GM19025 (cell line): ENCODE results near the gene MYH7B.

Experiments
- ATAC-seq: cut with Tn5 transposase; IDR thresholded peaks from one replicate; pipeline ENCODE4 v1.9.1; 2021; ENCODE audit warnings: mild to moderate bottlenecking, low read depth, moderate library complexity; ENCODE audit not compliant: unreplicated experiment

The MYH7B gene

DNA sequence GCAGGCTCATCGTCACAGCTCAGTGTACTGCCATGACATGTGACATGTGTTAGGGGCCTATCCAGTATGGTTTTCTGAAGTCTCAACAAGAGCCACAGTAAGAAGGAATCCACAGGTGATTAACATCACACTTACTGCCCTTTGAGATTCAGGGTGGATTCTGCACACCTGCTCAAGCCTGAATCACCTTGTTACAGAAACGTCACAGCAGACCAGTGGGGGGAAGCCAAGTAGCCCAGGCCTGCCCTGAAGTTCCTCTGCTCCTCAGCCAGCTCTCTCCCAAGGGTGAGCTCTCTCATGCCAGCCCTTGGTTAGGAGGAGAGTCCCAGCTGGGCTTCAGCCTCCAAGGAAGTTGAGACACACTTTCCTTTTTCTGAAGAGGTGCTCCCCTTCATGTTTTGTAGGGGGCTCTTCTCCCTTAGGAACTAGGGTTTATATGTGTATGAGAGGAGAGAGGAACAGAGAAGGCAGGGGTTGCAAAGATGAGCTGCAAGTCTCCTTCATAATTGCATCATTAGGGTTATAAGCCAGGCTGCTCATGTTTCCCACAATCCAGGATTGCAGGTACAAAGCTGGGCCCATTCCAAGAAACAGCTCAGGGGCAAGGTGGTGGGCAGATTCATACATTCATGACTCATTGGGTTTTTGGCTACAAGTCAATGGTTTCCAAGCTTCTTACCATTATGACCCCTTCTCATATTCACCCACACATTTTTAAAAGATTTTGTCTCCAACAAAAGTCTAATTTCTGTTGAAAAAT is 11.7 kb upstream of the MYH7B start:
- no peak for ATAC-seq

DNA sequence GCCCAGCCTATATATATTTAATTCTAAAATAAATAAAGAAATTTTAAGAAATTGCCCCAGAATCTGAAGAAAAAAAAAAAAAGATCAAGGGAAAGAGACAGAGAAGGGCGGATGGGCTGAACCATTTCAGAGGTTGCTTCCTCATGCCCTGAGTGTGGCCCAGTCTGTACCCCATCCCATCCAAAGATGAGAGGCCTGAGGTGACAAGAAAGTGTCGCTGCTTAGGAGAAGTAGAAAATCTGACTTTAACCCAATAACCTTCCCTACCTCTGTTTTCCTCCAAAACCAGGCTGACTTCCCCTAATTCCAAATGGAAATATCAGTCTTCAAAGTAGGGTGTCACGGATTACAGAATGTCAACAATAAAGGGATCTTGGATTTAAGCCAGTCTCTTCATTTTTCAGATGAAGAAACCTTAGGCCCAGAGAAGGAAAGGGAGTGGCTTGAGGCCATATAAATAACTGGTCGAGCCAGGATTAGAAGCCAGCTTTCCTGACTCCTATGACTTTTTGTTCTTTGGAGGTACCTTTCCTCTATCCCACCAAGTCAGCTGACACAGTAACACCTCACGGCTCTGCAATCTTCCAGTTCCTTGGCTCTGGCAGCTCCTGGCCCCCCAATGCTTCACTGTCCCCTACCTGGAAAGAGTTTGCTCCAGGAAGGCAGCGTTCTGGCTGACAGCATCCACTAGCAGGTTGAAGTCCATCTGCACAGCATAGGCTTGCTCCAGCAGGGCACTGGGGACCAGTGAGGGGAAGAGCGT is 10.2 kb upstream of the MYH7B start:
- ATAC-seq = no peak

DNA sequence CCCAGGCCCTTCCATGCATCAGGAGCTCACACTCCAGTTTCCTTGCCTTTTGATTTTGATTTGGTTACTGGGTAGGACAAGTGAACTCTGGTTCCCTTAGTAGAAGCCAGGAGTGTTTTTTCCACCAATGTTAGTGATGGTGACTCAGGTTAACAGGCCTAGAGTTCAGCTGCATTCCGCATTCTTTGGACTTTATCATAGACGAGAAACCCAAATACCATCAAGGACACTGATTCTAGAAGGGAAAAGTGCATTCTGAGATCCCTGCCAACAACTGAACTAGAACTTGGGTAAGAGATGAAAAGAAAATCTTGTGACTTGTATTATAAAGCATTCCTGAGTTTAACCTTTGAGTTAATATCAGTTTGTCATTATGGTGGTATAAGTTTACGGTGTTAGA is 9.0 kb upstream of the MYH7B start:
- ATAC-seq = no peak

DNA sequence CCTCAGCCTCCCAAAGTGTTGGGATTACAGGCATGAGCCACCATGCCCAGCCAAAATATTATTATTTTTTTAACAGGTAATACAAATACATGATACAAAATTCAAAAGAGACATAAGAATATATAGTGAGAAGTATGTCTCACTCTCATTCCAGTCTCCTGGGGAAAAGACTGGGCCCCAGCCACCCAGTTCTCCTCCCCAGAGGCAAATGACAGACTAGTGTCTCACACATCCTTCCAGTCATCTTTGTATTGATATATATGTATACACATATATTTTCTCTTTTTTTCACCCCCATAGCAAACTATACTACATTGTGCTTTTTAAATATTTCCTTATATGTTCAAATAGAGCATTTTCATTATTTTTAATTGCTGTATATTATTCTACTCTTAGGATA is 8.3 kb upstream of the MYH7B start:
- no peak for ATAC-seq

DNA sequence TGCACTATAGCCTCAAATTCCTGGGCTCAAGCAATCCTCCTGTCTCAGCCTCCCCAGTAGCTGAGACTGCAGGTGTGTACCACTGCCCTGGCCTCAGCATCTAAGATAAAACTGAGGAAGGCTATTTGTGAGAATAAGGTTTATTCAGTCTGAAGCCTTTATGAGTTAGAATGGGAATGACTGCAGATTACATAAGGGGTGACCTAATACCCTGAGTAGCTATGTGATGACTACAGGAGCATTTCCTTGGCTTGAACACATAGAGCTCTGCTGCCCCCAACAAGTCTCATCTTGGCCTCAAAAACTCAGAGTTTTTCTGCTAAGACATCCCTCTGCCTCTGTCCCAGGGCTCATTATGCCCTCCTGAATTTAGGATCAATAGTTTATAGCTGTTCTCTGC is 7.6 kb upstream of the MYH7B start:
- no peak for ATAC-seq

DNA sequence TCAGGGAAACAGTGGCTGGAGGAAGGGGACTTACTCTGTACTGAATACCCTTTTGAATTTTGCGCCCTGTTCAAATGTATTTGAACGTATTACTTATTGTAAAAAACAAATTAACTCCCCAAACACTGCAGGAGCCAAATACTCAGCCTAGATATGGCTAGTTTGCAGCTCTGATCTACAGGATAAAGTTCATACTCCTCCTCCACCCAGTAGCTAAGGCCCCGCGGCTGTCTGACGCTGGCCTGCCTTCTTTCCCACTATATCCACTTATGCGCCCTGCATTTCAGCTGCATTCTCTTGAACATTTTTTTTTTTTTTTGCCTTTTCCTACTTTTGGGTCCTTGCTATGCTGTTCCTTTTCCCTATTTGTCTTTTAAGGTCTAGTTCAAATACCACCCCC is 6.5 kb upstream of the MYH7B start:
- no peak for ATAC-seq

DNA sequence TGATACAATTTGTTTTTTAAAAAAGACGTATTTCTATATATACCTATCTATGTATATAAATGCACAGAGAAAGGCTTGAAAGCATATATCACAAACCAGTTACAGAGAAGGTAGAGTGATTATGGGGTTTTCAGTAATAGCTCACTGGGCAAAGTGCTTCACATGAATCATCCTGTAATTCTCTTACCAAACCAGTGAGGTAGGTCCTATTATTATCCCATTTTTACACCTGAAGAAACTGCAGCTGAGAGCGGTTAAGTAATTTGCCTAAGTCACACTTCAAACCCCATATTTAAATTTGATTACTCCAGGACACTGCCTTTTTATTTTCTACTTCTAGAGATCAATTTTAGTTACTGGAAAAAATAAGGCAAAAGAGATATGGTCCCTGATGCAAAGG is 4.4 kb upstream of the MYH7B start:
- no peak for ATAC-seq

DNA sequence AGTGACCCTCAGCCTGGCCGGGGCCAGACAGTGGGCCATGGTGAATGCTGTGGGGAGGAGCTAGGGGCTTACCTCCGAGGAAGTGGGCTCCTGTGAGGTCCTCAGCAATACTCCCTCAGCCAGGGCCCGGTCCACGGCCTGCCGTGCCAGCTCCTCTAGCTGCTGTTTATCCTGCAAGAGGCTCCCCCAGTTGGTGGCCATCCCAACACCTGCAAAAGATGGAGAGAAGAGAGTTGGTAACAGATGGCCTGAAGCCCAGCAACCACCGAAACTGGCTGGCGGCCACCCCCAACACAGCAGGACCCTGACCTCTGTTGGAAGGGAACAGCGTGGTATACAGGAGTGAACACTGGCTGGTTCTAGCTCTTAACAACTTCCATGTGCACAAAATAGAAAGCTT is 4.0 kb upstream of the MYH7B start:
- ATAC-seq = no peak

DNA sequence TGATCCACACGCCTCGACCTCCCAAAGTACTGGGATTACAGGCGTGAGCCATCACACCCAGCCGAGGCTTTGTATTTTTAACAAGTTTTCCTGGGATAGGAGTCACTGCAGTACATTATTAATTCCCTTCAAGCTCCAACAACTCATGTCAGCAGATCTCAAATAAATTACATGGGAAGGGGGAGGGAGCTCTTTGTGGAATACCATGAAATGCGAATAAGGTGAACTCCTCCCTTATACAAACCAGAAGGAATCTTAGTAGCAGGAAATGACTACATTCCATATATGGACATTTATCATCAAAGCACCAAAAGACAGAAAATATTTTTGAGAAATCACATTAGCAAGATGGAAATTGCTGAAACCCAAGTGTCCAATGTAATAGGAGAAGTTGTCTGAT is 3.0 kb upstream of the MYH7B start:
- ATAC-seq = no peak

DNA sequence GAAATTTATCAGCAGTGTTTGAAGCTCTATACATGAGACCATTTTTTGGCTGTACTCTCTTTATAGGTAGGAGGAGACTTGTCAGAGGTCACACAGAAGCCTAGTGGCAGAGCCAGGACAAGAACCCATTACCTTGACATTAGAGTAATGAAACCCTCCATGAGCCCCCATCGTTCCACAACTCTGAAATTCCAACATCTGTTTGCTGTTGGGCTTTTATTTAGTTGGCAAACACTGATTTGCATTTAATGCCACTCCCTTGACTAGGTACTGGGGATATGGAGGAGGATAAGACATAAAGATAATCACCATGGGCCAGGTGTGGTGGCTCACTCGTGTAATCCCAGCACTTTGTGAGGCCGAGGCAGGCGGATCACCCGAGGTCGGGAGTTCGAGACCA is 1.7 kb upstream of the MYH7B start:
- no peak for ATAC-seq

DNA sequence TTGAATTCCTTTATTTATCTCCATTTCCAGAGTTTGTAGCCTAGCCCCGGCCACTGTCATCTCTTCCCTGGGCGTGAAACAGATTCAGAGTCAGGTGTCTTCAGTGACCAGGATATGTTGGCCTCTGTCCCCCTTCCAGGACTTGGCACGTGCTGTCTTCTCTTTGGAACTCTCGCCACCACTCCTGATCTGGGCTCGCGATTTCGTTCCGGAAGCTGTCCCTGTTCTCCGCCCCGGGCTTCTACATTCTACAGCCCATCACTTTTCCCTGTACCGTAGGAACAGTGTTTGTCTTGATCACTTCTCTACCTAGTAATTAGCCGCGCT is 801 bp upstream of the MYH7B start:
- ATAC-seq = no peak

DNA sequence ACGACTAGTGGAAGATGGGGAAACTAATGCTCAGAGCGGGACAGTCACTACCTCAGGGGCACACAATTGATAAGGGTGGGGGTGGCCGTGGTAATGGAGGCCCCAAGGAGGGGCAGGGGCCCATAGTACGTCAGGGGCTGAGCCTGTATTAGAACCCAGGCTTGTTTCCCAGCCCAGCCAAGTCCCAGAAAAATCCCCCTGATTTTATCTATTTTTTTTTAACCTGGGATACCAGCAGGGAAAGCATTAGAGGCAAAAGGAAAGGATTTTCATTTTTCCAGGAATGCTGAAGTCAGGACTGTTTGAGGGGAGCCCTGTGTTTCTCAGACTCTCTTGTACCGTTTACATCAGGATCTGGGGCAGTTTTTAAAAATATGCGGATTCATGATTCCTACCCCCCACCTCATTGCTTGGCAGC is 382 bp downstream of the MYH7B start:
- ATAC-seq = no peak

DNA sequence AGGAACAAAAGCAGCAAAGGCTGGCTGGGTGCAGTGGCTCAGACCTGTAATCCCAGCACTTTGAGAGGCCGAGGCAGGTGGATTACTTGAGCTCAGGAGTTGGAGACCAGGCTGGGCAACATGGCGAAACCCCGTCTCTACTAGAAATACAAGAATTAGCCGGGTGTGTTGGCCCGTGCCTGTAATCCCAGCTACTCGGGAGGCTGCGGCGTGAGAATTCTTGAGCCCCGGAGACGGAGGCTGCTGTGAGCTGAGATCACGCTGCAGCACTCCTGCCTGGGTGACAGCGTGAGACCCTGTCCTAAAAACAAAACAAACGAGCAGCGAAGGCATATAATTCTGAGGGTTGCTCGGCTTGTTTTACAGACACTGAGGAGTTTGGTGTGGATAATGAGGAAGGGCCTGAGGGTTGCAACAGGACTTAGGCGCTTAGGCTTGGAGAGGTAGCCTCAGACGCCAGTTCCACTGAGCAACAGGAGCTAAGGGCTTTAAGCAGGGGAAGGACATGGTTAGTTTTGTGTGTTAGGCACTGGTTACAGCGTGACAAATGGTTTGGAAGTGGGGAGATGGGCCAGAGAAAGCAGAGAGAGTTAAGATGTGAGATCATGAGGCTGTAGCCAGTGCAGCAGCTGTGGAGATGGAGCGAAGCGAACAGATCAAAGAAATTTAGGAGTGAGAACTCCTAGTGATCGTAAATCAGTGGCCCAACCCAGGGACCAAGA is 1.2 kb downstream of the MYH7B start:
- no peak for ATAC-seq

DNA sequence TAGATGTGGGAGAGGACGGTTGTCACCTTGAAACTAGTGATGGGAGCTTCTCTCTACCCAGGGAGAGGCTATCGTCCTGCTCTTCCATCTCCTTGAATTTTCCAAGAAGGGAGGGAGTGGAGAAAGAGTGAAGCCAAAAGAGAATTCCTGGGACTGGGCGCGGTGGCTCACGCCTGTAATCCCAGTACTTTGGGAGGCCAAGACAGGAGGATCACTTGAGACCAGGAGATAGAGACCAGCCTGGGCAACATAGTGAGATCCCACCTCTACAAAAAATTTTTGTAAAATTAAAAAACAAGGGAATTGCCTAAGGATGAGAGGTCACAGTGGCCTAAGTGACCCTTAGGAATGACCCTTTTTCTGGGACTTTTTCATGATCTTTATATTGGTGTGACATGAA is 8.8 kb downstream of the MYH7B start:
- ATAC-seq = no peak

DNA sequence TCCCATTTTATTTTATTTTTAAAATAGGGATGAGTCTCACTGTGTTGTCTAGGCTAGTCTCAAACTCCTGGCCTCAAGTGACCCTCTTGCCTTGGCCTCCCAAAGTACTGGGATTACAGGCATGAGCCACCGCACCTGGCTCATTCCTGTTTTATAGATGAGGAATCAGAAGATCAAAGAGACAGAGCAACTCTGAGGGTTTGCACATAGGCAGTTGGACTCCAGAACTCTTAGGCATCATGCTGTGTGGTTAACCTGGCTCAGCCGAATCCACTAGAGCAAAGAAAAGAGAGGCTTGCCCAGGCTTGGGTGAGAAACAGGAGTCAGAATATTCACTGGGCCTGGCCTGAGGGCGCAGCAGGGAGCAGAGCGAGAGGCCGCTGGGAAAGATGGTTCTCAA is 9.4 kb downstream of the MYH7B start:
- no peak for ATAC-seq

DNA sequence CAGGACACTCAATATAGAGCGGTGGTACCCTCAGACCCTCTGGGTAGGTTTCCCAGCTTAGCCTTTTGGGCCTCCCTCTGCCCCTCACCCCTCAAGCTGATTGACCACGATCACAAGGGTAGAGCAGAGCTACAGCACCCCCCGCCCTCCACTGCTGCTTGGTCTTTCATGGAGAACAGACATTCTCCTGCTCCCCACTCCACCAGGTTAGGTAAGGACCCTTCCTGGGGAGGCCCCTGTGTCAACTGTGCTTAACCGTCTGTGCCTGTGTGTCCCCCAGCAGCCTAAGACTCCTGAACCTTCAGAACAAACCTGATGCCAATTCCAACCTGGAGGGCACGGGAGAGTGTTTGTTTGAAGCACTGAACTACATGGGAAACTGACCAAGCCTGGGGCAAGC is 11.8 kb downstream of the MYH7B start:
- ATAC-seq = no peak

DNA sequence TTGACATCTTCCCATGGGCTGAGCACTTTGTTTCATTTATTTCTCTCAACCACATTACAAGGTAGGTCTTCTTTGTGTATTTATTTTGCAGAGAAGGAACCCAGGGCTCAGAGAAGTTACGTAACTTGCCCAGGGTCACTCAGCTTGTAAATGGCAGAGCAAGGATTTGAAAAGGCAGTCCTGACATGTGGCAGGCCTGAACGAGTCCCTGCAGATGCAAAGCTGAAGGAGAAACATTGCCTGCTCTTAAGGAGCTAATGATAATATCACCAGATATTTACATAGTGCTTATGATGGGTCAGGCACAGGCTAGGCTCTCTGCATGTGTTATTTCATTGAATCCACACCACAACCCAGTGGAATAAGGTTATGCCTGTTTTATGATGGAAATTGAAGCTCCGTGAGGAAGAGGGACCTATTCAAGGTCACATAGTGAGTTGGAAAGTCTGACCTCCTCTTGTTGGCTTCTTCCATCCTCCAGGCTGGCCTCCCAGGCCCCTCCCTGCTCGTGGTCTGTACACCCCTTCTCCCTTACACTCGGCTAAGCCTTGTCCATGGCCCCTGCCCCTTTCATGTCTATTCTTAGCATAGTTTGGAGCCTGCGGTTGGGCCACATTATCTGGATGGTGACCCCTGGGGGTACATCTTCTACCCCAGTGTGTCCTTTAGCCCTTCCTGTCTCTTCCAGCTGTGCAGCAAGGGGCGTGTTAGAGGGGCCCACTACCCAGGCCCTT is 12.5 kb downstream of the MYH7B start:
- no peak for ATAC-seq

DNA sequence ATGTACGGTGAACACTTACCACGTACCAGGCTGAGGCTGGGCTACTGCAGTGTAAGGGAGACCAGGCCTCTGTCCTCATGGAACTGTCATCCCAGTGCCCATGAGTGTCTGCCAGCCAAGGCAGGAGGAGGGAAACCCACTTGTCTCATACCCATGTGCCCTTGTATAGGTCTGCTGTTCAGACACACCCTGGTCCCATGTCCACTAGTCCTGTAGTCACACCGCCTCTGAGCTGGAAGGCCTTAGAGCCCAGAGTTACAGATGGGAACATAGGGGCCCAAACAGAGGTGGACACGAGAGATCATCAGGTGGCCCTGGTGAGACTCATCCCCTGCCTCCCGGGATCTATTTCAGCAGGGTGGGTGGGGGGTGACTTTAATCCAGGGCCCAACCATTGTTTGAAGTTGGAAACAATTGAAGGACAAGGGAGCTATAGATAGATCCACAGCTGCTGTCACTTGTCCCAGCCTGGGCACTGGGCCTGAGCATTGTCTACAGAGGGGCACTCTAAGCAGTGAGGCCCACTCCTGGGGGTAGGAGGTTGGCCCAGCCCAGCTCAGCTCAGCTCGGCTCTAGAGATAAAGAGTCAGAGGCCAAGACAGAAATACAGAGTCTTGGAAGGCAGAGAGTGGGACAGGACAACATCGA is 14.6 kb downstream of the MYH7B start:
- no peak for ATAC-seq

DNA sequence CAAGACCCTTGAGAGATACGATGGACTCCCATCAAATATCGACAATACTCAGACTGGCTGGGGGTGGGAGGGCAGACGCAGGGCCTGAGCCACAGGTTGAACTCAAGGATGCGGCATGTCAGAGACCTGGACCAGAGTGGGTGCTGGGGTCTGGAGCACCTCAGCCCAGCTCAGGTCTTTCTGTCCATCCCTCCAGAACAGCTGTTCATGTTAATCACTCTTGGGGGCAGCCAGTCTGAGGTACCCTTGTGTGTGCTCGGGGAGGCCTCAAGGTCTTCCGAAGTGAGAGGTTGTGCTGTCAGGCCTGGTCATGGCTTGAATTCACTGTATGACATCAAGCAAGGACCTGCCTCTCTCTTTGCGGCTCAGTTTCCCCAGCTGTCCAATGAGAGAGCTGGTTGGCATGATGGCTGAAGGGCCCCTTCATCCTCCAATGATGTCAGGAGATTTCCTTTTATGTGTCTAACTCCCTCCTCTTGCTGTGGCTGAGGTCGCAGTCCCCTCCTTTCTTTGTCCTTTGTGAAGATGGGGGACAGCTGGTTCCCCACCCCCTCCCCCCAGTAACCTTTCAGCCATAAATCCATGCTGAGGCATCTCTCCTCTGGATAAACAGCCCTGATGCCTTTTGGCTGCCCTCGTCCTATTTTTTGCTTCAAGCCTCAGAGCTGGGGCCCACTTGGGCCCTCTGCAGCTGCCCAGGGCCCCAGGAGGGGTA is 15.3 kb downstream of the MYH7B start:
- ATAC-seq = no peak
